HG03432 (cell line): ENCODE results near the gene CCSAP.
"Not testable (repeated sequence)": the region's sequence is repeated elsewhere in the genome, so short reads cannot be mapped to it uniquely, and the experiment has no call there.

Experiments used
- ATAC-seq: cut with Tn5 transposase; IDR thresholded peaks from one replicate; pipeline ENCODE4 v1.9.1; 2021; ENCODE audit warnings: mild to moderate bottlenecking, moderate library complexity; ENCODE audit not compliant: unreplicated experiment

Gene CCSAP

GRCh38 chr1:229291686-229292085 is 51.2 kb downstream of the CCSAP start:
- ATAC-seq, result not testable (repeated sequence)

GRCh38 chr1:229288516-229288915 is 54.3 kb downstream of the CCSAP start:
- no peak for ATAC-seq

GRCh38 chr1:229287267-229287666 is 55.6 kb downstream of the CCSAP start:
- no peak for ATAC-seq

- no peak for ATAC-seq
These were observed 56.6 kb downstream of the CCSAP start for GRCh38 chr1:229286099-229286766.

- no peak for ATAC-seq
These were observed 57.4 kb downstream of the CCSAP start for GRCh38 chr1:229285440-229285839.

GRCh38 chr1:229284887-229285286 is 58.0 kb downstream of the CCSAP start:
- ATAC-seq, result no peak

- no peak for ATAC-seq
These were observed 59.6 kb downstream of the CCSAP start for GRCh38 chr1:229283183-229283611.

GRCh38 chr1:229282295-229282823 is 60.5 kb downstream of the CCSAP start:
- ATAC-seq, result no peak

GRCh38 chr1:229281339-229281926 is 61.4 kb downstream of the CCSAP start:
- no peak for ATAC-seq

GRCh38 chr1:229280921-229281320 is 61.9 kb downstream of the CCSAP start:
- ATAC-seq, result no peak

- ATAC-seq, result no peak
These were observed 62.6 kb downstream of the CCSAP start for GRCh38 chr1:229280037-229280828.

GRCh38 chr1:229279242-229279641 is 63.6 kb downstream of the CCSAP start:
- no peak for ATAC-seq

GRCh38 chr1:229278120-229278741 is 64.6 kb downstream of the CCSAP start:
- ATAC-seq, result no peak

GRCh38 chr1:229275005-229275404 is 67.8 kb downstream of the CCSAP start:
- ATAC-seq, result no peak

GRCh38 chr1:229273507-229274232 is 69.2 kb downstream of the CCSAP start:
- no peak for ATAC-seq

- no peak for ATAC-seq
These were observed 70.4 kb downstream of the CCSAP start for GRCh38 chr1:229272164-229273158.

- ATAC-seq, result peak; percentile 59
These were observed 71.2 kb downstream of the CCSAP start for GRCh38 chr1:229271448-229272159.
